Measurements from ENCODE around the gene ZNF280C.
"Not testable (repeated sequence)": the region's sequence is repeated elsewhere in the genome, so short reads cannot be mapped to it uniquely, and the experiment has no call there.

ZNF280C gene

DNA sequence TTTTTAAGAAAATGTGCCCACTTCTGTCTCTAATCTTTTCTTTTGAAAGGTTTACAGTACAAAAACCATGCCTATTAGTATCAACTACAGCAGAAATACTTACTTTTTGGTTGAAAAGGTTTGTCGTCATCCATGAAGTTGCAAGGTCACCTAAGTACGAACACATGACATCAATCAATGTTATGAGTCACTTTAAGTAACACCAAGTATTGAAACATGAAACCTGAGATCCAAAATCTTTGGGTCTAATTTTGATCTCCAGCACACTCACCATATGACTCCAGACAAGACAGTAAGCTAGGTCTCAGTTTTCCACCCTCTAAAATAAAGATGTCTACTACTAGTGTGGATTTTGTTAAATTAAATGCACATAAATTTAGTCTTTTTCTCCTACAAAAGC is 8.4 kb downstream of the ZNF280C start:
- DNase-seq = no peak

DNA sequence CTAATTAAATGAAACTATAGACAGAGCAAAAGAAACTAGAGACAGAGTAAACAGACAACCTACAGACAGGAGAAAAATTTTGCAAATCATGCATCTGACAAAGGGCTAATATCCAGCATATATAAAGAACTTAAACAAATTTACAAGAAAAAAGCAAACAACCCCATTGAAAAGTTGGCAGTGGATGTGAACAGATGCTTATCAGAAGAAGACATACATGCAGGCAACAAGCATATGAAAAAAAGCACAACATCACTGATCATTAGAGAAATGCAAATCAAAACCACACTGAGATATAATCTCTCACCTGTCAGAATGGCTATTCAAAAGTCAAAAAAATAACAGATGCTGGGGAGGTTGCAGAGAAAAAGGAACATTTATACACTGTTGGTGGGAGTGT is 14.8 kb downstream of the ZNF280C start:
- no peak for DNase-seq

- no peak for DNase-seq
Measured at GRCh38 chrX:130251671-130252070, 17.0 kb downstream of the ZNF280C start.

DNA sequence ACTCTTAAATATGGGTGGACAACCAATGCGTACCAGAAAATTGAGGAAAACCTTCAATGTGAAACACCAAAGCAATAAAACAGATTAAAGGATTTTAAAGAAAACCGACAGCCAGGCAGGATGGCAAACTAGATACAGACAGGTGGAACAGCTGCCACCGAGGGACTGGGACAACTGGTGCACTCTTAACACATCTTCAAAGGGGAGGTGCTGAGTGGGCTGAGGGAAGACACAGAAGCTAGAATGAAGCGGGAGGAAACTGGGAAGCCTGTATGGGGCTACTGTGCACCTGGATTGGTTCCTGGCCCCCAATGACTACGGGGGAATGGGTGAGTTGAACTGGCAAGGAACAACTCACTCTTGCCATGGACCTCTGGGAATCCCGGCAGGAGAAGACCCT is 20.7 kb downstream of the ZNF280C start:
- DNase-seq = no peak

GRCh38 chrX:130246084-130246483 is 22.6 kb downstream of the ZNF280C start:
- no peak for DNase-seq

DNA sequence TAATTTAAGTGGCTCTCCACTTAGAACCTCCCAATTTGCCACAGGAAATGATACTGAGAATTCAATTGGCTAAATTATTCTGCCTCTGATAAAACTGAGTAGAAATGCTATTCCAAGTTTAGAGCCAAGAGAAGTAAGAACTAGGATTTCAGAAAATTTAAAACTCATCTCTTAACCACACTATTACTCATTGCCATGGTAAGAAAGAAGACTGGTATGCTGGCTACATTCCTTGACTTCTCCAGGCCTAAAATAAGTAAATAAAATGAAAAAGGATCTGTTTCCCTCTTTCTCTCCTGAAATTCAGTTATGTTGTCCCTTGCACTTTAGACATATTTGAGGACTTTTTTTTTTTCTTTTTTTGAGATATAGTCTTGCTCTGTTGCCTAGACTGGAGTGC is 23.3 kb downstream of the ZNF280C start:
- no peak for DNase-seq

DNA sequence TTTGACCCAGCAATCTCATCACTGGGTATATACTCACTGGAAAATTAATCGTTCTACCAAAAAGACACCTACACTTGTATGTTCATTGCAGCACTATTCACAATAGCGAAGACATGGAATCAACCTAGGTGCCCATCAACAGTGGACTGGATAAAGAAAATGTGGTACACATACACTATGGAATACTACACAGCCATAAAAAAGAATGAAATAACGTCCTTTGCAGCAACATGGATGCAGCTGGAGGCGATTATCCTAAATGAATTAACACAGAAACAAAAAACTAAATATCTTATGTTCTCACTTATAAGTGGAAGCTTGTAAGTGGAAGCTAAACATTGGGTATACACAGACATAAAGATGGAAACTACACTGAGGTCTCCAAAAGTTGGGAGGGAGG is 37.5 kb downstream of the ZNF280C start:
- DNase-seq = not testable (repeated sequence)

- DNase-seq = no peak
Measured at GRCh38 chrX:130228871-130229270, 39.8 kb downstream of the ZNF280C start.

DNA sequence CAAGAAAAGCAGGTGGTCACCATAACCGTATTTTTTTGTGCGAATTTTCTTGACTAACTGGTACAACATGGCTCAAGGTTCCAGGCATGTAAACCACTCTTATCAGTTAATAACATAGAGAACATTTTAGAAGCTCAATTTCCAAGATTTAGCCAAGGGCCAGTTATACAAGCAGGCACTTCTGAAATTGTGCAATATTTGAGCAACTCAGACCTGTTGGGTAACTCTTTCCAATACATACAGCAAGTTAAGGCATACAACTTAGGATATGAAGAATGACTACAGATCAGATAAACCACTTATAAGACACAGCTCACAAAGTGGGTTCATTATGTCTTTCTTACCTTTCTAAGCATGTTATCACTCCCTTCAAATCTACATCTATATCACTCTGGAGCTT is 43.9 kb downstream of the ZNF280C start:
- no peak for DNase-seq

GRCh38 chrX:130216320-130216719 is 52.4 kb downstream of the ZNF280C start:
- DNase-seq = no peak

DNA sequence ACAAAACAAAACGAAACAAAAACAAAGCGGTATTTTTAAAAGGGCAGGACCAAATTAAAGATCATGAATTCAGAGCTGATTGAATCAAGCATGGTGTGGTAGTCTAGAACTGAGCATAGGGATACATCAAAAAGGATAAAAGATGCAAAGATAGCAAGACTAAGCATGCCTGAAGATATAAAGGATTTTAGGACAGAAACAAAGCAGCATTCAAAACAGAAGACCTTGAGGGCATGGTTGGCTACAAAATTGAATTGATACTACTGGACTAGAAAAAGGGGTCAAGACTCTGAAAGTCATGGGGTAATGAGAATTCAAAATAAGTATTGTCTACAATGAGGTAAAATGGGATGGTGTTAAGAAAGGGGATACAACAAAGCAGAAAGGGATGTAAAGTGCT is 55.3 kb downstream of the ZNF280C start:
- DNase-seq = no peak

- no peak for DNase-seq
Measured at GRCh38 chrX:130212371-130212770, 56.3 kb downstream of the ZNF280C start.

GRCh38 chrX:130211415-130212186 is 57.1 kb downstream of the ZNF280C start:
- peak; percentile 4 for DNase-seq

GRCh38 chrX:130204647-130205046 is 64.1 kb downstream of the ZNF280C start:
- DNase-seq = no peak

DNA sequence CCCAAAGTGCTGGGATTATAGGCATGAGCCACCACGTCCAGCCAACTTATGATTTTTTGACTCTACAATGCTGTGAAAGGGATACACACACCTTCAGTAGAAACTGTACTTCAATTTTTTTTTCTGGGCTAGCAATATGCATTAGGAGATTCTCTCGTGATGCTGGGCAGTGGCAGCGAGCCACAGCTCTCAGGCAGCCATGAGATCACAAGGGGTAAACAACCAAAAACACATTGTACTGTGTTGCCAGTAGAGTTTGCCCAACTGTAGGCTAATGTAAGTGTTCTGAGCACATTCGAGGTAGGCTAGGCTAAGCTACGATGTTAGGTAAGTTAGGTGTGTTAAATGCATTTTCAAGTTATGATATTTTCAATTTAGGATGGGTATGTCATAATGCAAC is 71.2 kb downstream of the ZNF280C start:
- no peak for DNase-seq

DNA sequence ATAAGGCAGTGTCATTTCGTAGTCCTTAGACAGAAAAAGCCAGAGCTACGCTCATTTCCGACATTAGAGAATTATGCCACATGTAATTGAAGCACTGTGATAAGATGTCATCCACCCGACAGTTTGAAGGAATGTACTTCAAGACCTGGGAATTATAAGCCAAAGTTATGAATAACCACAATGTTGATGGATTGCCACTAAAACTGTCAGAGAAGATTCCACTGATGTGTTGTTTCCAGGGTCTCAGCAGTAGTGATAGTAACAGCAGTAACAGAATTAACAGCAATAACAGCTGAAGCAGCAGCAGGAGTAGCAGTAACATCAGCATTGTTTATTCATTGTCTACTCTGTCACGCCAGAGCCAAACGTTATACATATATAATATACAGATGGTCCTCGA is 72.2 kb downstream of the ZNF280C start:
- DNase-seq = no peak

DNA sequence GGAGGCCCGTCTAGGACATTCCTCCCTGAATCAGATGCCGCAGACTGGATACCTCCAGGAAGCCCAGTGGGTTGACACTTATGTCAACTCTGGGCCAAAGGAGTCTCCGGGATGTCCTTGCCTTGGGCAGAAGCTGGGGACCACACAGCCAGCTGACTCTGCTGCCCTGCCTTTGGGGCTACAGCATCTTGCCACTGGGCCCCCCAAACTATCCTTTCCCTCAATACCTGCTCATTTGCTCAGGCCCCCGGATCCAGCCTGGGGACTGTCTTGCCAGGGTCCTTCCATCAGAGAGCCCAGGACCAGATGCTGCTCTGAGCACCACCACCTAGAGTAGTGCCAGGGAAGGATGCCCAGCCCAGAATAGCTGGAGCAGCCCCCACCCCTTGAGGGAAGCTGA is 77.9 kb downstream of the ZNF280C start:
- no peak for DNase-seq

- DNase-seq = no peak
Measured at GRCh38 chrX:130186651-130187050, 82.0 kb downstream of the ZNF280C start.

- DNase-seq = no peak
Measured at GRCh38 chrX:130184857-130185256, 83.8 kb downstream of the ZNF280C start.

DNA sequence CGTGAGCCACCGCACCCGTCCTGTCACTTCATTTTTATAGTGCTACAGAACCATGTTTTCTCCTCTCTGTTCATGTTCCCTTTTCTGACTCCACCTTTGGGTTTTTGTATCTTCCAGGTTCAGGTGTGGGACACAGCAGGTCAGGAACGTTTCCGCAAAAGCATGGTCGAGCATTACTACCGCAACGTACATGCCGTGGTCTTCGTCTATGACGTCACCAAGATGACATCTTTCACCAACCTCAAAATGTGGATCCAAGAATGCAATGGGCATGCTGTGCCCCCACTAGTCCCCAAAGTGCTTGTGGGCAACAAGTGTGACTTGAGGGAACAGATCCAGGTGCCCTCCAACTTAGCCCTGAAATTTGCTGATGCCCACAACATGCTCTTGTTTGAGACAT is 84.5 kb downstream of the ZNF280C start:
- no peak for DNase-seq

DNA sequence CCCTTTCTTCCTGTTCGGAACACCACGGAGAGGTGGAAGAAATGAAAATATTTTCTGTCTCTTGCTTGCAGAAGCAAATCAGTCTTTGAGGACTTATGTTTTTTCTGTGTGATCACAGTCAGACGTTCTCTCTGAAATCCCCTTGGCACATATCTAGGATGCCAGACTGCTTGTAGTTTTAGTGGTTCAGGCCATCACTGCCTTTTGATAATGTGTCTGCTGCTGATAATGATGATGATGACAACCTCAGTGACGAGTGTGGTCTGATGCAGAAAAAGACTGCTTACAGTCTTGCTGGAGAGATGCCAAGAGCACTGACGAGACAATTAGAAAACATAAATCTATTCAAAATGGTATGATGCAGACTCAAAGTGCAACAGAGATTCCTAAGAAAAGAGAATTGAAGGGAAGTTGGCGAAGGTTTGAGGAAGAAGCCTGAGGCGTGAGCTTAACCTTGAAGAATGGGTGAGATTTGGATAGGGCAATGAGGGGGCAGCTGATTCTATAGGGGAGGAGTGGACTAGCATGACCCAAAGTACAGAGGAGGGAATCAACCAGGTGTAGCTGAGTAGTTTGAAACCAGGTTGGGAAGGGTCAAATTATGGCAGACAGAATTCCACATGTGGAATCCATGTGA is 89.0 kb downstream of the ZNF280C start:
- DNase-seq = no peak

- DNase-seq = no peak
Measured at GRCh38 chrX:130179170-130179569, 89.5 kb downstream of the ZNF280C start.

- DNase-seq = no peak
Measured at GRCh38 chrX:130176942-130177341, 91.8 kb downstream of the ZNF280C start.

- DNase-seq = no peak
Measured at GRCh38 chrX:130176354-130176776, 92.3 kb downstream of the ZNF280C start.

DNA sequence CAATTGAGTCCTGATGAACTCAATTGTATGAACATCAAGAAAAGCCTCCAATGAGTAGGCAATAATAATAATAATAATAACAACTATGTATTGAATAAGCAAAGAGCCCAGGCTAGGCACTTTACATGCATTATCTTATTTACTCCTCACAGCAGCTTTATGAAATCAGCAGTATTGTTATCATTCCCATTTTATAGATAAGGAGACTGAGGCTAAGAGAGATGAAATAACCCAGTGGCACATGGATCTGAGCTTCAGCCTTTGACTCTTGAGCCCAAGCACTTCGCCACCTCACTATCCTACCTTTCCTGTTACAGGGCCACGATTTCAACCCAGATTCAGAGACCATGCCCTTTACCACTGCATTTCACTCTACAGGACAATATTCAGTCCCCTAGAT is 93.8 kb downstream of the ZNF280C start:
- DNase-seq = no peak

Measured in stimulated activated CD4-positive, alpha-beta T cell treated with anti-CD3 and anti-CD28 coated beads, Interleukin-15, amount 100 ng/mL, for 24 hours (primary cell).